D341Med (cell line): ENCODE results near the gene TGFA.

Source experiments
- DNase-seq: peaks from one replicate; pipeline ENCODE4 v3.0.0; 2012; ENCODE audit warnings: low spot score

Gene TGFA

GRCh38 chr2:70553584-70554337 is at the start of gene TGFA:
Gene TGFA (minus strand): TSS chr2:70553826. CDS start chr2:70553767, 59 bp downstream.
- DNase-seq, result peak; percentile 82

- no peak for DNase-seq
Observed at GRCh38 chr2:70603066-70603465, 49.4 kb upstream of the TGFA start.

GRCh38 chr2:70598197-70598596 is 44.6 kb upstream of the TGFA start:
- no peak for DNase-seq

GRCh38 chr2:70596739-70597138 is 43.1 kb upstream of the TGFA start:
- DNase-seq, result no peak

- DNase-seq, result no peak
Observed at GRCh38 chr2:70596293-70596692, 42.7 kb upstream of the TGFA start.

GRCh38 chr2:70583091-70583490 is 29.5 kb upstream of the TGFA start:
- DNase-seq, result no peak

GRCh38 chr2:70580352-70580751 is 26.7 kb upstream of the TGFA start:
- DNase-seq, result no peak

- no peak for DNase-seq
Observed at GRCh38 chr2:70574618-70575017, 21.0 kb upstream of the TGFA start.

- no peak for DNase-seq
Observed at GRCh38 chr2:70574109-70574508, 20.5 kb upstream of the TGFA start.

- no peak for DNase-seq
Observed at GRCh38 chr2:70570041-70570661, 16.5 kb upstream of the TGFA start.

- DNase-seq, result no peak
Observed at GRCh38 chr2:70569559-70569958, 15.9 kb upstream of the TGFA start.

- DNase-seq, result no peak
Observed at GRCh38 chr2:70566906-70567305, 13.3 kb upstream of the TGFA start.

GRCh38 chr2:70566464-70566863 is 12.8 kb upstream of the TGFA start:
- no peak for DNase-seq

- no peak for DNase-seq
Observed at GRCh38 chr2:70565039-70565731, 11.6 kb upstream of the TGFA start.

GRCh38 chr2:70561893-70562292 is 8.3 kb upstream of the TGFA start:
- DNase-seq, result no peak

GRCh38 chr2:70560442-70560841 is 6.8 kb upstream of the TGFA start:
- no peak for DNase-seq

GRCh38 chr2:70560040-70560439 is 6.4 kb upstream of the TGFA start:
- no peak for DNase-seq

- DNase-seq, result no peak
Observed at GRCh38 chr2:70558195-70558808, 4.7 kb upstream of the TGFA start.

- DNase-seq, result no peak
Observed at GRCh38 chr2:70557171-70557838, 3.7 kb upstream of the TGFA start.

- no peak for DNase-seq
Observed at GRCh38 chr2:70556608-70557007, 3.0 kb upstream of the TGFA start.

- DNase-seq, result no peak
Observed at GRCh38 chr2:70554338-70554892, 789 bp upstream of the TGFA start.

- no peak for DNase-seq
Observed at GRCh38 chr2:70553334-70553583, 367 bp downstream of the TGFA start.
